Activated naive CD8-positive, alpha-beta T cell treated with anti-CD3 and anti-CD28 coated beads, Interleukin-2, amount 10 ng/mL, durations not matched to agents 7 days and 5 days (primary cell): ENCODE data around the gene HIP1. TPM values are rescaled to one million over a fixed set of nuclear protein-coding genes. Genes with fewer than 3 reads are reported as not detected.
A peak's percentile ranks its signal among the peaks of the same experiment; 100 is the strongest.
"Not testable (repeated sequence)": the region's sequence is repeated elsewhere in the genome, so short reads cannot be mapped to it uniquely, and the experiment has no call there.

Experiments used
- ATAC-seq: fragments of 150-1000 bp; cut with Tn5 transposase; one replicate; pipeline ENCODE4 v1.10.0; 2021; ENCODE audit warnings: low read depth, moderate library complexity
- POLR2A ChIA-PET: fragments of 350-600 bp; sonication (Branson Sonifier 250); formaldehyde crosslinking; loops from one replicate; lab custom pipeline; 2021; ENCODE audit warnings: antibody characterized with exemption; lab: Charles Lee
- DNase-seq: peaks from one replicate; pipeline ENCODE4 v3.0.0; 2021
- H3K27ac Mint-ChIP-seq: one replicate; pipeline ENCODE4 v1.8.0; 2022; ENCODE audit warnings: mild to moderate bottlenecking, mixed read lengths
- H3K27me3 Mint-ChIP-seq: one replicate; pipeline ENCODE4 v1.8.0; 2022; ENCODE audit warnings: mild to moderate bottlenecking, moderate library complexity, mixed read lengths
- H3K36me3 Mint-ChIP-seq: one replicate; pipeline ENCODE4 v1.8.0; 2021; ENCODE audit warnings: mild to moderate bottlenecking, mixed read lengths
- H3K4me1 Mint-ChIP-seq: one replicate; pipeline ENCODE4 v1.8.0; 2021; ENCODE audit warnings: mixed read lengths
- H3K4me3 Mint-ChIP-seq: one replicate; pipeline ENCODE4 v1.8.0; 2022; ENCODE audit warnings: mild to moderate bottlenecking, moderate library complexity, mixed read lengths
- H3K9me3 Mint-ChIP-seq: one replicate; pipeline ENCODE4 v1.8.0; 2021; ENCODE audit warnings: mixed read lengths
- total RNA-seq, 2 experiments: library from RNA; stranded (reverse); gene quantifications; one replicate each; pipeline ENCODE4 v1.2.3, GENCODE V29; 2021

HIP1 gene
- 1 to 10 TPM; 8.7 TPM for total RNA-seq

DNA sequence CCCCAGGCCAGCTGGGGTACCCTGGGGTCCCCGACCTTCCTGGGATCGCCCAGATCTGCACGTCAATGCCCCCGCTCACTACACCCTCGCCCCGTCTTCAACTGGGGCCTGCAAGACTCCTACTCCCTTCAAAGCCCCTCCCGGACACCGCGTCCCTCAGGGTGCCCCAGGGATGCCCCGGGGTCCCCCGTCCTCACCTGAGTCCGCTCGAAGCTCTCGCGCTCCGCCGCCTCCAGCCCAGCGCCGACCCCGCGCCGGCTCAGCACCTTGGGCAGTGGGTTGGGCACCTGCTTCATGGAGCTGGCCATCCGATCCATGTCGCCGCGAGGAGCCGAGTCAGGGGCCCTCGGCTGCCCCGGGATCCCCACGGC is at the start of gene HIP1:
TSS of gene HIP1 (minus strand) at position 338 of the 371 bp plus-strand sequence. CDS start at position 317, 21 bp downstream.
- Mint-ChIP-seq H3K27ac (peak within 1 kb of the TSS; percentile 92), H3K27me3 (peaks cover 37% of the 10 kb centered on the region), H3K4me3 (peak within 1 kb of the TSS; percentile 92), H3K36me3 (no peaks in the 10 kb centered on the region), H3K4me1 (peaks cover 12% of the 10 kb centered on the region), H3K9me3 (no peaks in the 10 kb centered on the region)
- no peak for ATAC-seq
- POLR2A ChIA-PET = interaction anchor here (0.6 to 3.1 kb wide), 4 partner anchors 11 to 72 kb away, joined by 3 to 20 read pairs (median 6); no protein-coding TSS in a partner anchor
- DNase-seq = no peak

DNA sequence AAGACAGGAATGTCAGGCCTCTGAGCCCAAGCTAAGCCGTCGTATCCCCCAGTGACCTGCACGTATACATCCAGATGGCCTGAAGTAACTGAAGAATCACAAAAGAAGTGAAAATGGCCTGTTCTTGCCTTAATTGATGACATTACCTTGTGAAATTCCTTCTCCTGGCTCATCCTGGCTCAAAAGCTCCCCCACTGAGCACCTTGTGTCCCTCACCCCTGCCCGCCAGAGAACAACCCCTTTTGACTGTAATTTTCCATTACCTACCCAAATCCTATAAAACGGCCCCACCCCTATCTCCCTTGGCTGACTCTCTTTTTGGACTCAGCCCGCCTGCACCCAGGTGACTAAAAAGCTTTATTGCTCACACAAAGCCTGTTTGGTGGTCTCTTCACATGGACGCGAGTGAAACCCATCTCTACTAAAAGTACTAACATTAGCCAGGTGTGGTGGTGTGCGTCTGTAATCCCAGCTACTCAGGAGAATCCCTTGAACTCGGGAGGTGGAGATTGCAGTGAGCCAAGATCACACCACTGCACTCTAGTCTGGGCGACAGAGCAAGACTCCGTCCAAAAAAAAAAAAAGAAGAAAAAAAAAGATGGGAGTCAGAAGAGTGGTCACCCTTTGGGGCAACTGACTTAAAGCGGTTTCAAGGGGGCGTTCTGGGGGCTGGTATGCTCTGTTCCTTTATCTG is 49.6 kb upstream of the HIP1 start:
- H3K27me3 Mint-ChIP-seq, H3K4me1 Mint-ChIP-seq, POLR2A ChIA-PET, H3K27ac Mint-ChIP-seq, ATAC-seq, H3K36me3 Mint-ChIP-seq, DNase-seq, H3K4me3 Mint-ChIP-seq, H3K9me3 Mint-ChIP-seq: not testable (repeated sequence)

DNA sequence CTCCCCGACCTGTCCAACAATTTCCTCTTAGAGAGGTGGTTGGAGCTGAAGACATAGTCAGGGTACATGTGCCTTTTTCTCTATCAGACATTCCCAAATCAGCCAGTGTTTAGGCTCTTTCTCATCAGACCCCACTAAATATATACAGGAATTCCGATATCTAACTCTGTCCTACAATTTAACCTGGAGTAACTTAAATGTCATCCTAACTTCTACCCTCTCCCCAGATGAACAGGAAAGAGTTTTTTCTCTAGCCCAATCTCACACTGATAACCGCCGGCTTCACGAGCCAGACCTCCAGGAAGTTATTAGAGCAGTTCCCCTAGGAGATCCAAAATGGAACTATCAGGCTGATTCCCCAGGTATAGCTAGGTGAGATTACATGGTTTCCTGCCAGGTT is 44.3 kb upstream of the HIP1 start:
- H3K27me3 Mint-ChIP-seq = peaks cover 14% of the 10 kb centered on the region
- H3K9me3 Mint-ChIP-seq, H3K4me1 Mint-ChIP-seq, DNase-seq, H3K36me3 Mint-ChIP-seq, H3K27ac Mint-ChIP-seq, H3K4me3 Mint-ChIP-seq, ATAC-seq, POLR2A ChIA-PET: not testable (repeated sequence)

DNA sequence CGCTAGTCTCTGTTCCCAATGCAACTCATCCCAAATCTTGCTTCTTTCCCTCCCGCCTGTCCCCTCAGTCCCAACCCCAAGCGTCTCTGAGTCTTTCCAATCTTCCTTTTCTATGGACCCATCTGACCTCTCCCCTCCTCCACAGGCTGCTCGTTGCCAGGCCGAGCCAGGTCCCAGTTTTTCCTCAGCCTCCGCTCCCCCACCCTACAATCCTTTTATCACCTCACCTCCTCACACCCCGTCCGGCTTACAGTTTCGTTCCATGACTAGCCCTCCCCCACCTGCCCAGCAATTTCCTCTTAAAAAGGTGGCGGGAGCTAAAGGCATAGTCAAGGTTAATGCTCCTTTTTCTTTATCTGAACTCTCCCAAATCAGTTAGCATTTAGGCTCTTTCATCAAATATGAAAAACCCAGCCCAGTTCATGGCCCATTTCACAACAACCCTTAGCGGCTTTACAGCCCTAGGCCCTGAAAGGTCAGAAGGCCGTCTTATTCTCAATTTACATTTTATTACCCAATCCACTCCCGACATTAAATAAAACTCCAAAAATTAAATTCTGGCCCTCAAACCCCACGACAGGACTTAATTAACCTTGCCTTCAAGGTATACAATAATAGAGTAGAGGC is 42.0 kb upstream of the HIP1 start:
- H3K27ac Mint-ChIP-seq, POLR2A ChIA-PET, H3K4me3 Mint-ChIP-seq, H3K4me1 Mint-ChIP-seq, DNase-seq, ATAC-seq, H3K9me3 Mint-ChIP-seq, H3K36me3 Mint-ChIP-seq: not testable (repeated sequence)
- peaks cover 14% of the 10 kb centered on the region for H3K27me3 Mint-ChIP-seq

DNA sequence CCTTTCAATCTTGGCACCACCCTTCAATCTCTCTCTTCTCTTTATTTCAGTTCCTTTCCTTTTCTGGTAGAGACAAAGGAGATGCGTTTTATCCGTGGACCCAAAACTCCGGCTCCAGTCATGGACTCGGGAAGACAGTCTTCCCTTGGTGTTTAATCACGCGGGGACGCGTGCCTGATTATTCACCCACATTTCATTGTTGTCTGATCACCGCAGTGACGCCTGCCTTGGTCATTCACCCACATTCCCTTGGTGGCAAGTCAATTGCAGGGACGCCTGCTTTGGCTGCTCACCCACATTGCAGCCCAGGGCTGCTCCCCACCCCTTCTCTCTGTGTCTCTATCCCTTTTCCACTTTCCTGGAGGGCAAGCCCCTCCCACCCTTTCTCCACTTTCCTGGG is 40.8 kb upstream of the HIP1 start:
- ATAC-seq, DNase-seq, H3K9me3 Mint-ChIP-seq, H3K27ac Mint-ChIP-seq, H3K36me3 Mint-ChIP-seq, H3K4me1 Mint-ChIP-seq, H3K4me3 Mint-ChIP-seq, POLR2A ChIA-PET: not testable (repeated sequence)
- peaks cover 14% of the 10 kb centered on the region for H3K27me3 Mint-ChIP-seq

DNA sequence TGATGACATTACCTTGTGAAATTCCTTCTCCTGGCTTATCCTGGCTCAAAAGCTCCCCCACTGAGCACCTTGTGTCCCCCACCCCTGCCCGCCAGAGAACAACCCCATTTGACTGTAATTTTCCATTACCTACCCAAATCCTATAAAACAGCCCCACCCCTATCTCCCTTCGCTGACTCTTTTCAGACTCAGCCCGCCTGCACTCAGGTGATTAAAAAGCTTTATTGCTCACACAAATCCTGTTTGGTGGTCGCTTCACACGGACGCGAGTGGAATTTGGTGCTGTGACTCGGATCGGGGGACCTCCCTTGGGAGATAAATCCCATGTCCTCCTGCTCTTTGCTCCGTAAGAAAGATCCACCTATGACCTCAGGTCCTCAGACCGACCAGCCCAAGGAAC is 40.3 kb upstream of the HIP1 start:
- ATAC-seq, H3K4me1 Mint-ChIP-seq, H3K4me3 Mint-ChIP-seq, H3K36me3 Mint-ChIP-seq, H3K9me3 Mint-ChIP-seq, DNase-seq, H3K27ac Mint-ChIP-seq, POLR2A ChIA-PET: not testable (repeated sequence)
- peaks cover 14% of the 10 kb centered on the region for H3K27me3 Mint-ChIP-seq

DNA sequence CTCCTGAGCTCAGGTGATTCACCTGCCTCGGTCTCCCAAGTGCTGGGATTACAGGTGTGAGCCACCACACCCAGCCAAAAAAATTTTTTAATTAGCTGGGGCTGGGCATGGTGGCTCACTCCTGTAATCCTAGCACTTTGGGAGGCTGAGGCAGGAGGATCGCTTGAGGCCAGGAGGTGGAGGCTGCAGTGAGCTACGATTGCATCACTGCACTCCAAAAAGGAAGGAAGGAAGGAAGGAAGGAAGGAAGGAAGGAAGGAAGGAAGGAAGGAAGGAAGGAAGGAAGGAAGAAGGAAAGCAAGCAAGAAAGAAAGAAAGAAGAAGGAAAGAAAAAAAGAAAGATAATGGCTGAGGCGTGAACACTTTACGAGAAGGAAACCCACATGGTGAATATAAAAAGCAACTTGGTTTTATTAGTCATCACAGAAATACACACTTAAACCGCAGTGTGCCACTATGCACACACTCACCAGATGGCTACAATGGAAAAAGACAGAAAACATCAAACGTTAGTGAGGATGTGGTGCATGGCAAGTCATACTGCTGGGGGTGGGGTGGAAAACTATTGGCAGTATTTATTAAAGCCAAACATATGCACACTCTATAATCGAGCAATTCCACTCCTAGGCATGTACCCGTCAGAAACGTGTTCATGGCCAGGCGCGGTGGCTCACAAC is 37.7 kb upstream of the HIP1 start:
- DNase-seq (no peak), ATAC-seq (peak; percentile 73)
- POLR2A ChIA-PET = interaction anchor here (0.7 kb wide), 1 partner anchor 20 kb away, joined by 6 read pairs; no protein-coding TSS in a partner anchor
- Mint-ChIP-seq H3K9me3 (no peaks in the 10 kb centered on the region), H3K27me3 (peaks cover 9% of the 10 kb centered on the region), H3K27ac (peak overlapping the region; percentile 66), H3K4me3 (peak overlapping the region; percentile 7), H3K36me3 (no peaks in the 10 kb centered on the region), H3K4me1 (peaks cover 9% of the 10 kb centered on the region)

DNA sequence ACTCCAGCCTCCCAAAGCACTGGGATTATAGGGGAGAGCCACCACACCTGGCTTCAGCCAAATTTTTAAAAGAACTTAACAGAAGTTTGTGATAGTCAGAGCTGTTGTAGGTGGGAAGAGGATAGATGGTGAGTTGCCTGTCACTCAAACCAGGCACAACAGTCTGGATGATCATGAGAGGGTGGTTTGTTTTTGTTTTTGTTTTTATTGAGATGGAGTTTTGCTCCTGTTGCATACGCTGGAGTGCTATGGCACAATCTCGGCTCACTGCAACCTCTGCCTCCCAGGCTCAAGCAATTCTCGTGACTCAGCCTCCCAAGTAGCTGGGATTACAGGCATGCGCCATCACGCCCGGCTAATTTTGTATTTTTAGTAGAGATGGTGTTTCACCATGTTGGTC is 35.2 kb upstream of the HIP1 start:
- ATAC-seq, H3K27ac Mint-ChIP-seq, DNase-seq, H3K9me3 Mint-ChIP-seq, H3K4me1 Mint-ChIP-seq, H3K36me3 Mint-ChIP-seq, H3K4me3 Mint-ChIP-seq, POLR2A ChIA-PET, H3K27me3 Mint-ChIP-seq: not testable (repeated sequence)

DNA sequence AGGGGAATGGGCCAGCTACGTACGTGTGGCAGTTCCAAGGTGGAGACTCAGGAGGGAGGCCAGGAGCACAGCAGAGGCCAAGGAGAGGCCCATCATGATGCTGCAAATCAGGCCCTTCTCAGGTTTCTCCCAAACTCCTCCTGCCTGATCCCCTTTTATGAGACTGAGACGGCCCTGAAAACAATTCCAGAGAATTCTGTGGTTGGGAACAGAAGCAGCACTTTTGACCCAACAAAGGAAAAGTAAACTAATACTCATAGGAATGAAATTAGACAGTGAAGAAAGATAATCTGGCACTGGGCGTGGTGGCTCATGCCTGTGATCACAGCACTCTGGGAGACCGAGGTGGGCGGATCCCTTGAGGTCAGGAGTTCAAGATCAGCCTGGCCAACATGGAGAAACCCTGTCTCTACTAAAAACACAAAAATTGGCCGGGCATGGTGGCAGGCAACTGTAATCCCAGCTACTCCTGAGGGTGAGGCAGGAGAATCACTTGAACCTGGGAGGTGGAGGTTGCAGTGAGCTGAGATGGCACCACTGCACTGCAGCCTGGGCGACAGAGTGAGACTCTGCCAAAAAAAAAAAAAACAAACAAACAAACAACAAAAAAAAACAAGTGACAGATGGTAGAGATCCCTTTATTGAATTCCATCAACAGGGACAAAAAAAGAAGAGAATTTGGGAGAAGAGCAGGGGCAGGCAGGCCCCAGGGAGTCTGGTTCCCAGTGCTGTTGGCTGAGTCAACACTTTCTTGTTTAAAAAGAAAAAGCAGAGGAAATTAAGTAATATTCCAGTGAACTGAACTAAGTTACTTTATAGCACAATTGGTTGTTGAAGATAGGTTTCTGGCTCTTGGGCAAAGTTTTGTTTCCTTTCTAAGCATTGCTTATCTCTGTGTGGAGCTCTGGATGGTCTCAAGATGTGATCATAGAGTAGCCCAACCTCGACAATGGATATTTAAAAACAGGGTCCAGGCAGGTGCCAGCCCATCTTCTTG is 33.6 kb upstream of the HIP1 start, which contains the start of gene CCL26:
TSS of gene CCL26 (minus strand) at position 131 of the 997 bp plus-strand sequence. CDS start at position 96, 35 bp downstream.
- no peak within 1 kb of the TSS for H3K27ac Mint-ChIP-seq

DNA sequence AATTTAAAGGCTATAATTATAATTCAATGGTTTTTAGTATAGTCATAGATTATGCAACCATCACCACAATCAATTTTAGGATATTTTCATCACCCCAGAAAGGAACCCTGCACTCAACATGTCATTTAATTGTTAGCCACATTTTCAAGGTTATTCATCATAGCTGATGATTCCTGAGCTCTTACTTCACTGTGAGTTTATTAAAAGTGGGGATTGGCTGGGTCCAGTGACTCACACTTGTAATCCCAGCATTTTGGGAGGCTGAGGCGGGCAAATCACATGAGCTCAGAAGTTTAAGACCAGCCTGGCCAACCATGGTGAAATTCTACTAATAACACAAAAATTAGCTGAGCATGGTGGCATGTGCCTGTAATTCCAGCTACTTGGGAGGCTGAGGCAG is 32.5 kb upstream of the HIP1 start:
- Mint-ChIP-seq H3K4me3 (no peak overlapping the region), H3K27me3 (no peaks in the 10 kb centered on the region), H3K9me3 (no peaks in the 10 kb centered on the region), H3K4me1 (peaks cover 3% of the 10 kb centered on the region), H3K27ac (no peak overlapping the region), H3K36me3 (no peaks in the 10 kb centered on the region)
- POLR2A ChIA-PET = no interaction called here
- DNase-seq (no peak), ATAC-seq (no peak)

More for the DNA sequence above, 33.6 kb upstream of the HIP1 start, which contains the start of gene CCL26:
- ATAC-seq (no peak), DNase-seq (no peak)
- no peaks in the 10 kb centered on the region for H3K36me3 Mint-ChIP-seq
- POLR2A ChIA-PET = no interaction called here
- H3K4me1 Mint-ChIP-seq = peaks cover 9% of the 10 kb centered on the region
- H3K4me3 Mint-ChIP-seq = no peak within 1 kb of the TSS
- no peaks in the 10 kb centered on the region for H3K9me3 Mint-ChIP-seq
- no peaks in the 10 kb centered on the region for H3K27me3 Mint-ChIP-seq

DNA sequence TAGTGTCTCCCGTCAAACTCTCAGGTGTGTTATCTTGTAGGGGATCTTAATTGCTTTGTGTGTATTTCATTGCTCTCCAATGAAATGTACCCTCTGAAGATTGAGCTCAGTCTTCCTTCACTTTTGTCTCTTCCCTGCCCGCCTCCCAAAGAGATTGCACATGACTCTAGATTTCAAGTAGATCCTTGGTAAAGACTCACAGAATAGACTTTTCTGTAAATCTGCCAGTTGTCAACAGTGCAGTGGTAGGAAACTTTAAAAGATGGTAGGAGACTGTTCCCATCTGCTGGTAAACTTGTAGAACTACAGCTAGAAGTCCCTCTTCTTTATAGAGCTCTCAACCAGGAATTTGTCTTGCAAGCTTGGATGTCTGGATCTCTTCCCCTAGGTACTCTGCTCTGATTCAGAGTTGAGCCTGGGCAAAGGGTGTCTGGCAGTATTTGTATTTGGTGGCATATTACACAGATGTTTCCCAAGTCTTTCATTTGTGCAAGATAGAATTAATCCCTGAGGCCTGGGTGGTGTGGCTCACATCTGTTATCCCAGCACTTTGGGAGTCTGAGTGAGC is 23.7 kb upstream of the HIP1 start:
- peaks cover 5% of the 10 kb centered on the region for H3K4me1 Mint-ChIP-seq
- POLR2A ChIA-PET = interaction anchor here (0.6 kb wide), 1 partner anchor 213 kb away, joined by 6 read pairs; no protein-coding TSS in a partner anchor
- H3K36me3 Mint-ChIP-seq = no peaks in the 10 kb centered on the region
- H3K9me3 Mint-ChIP-seq = no peaks in the 10 kb centered on the region
- ATAC-seq (peak; percentile 68), DNase-seq (no peak)
- H3K27me3 Mint-ChIP-seq = no peaks in the 10 kb centered on the region
- no peak overlapping the region for H3K27ac Mint-ChIP-seq
- H3K4me3 Mint-ChIP-seq = no peak overlapping the region

DNA sequence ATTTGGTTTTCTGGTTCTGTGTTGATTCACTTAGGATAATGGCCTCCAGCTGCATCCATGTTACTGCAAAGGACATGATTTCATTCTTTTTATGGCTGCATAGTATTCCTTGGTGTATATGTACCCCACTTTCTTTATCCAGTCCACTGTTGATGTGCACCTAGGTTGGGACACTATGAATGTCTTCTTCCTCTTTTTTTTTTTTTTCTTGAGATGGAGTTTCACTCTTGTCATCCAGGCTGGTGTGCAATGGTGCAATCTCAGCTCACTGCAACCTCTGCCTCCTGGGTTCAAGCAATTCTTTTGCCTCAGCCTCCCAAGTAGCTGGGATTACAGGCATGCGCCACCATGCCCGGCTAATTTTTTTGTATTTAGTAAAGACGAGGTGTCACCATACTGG is 23.1 kb upstream of the HIP1 start:
- H3K4me1 Mint-ChIP-seq, H3K27me3 Mint-ChIP-seq, H3K4me3 Mint-ChIP-seq, DNase-seq, ATAC-seq, POLR2A ChIA-PET, H3K36me3 Mint-ChIP-seq, H3K9me3 Mint-ChIP-seq, H3K27ac Mint-ChIP-seq: not testable (repeated sequence)
